Epidermal melanocyte (primary cell): ENCODE measurements around the gene KNTC1.
"Not testable (repeated sequence)": the region's sequence is repeated elsewhere in the genome, so short reads cannot be mapped to it uniquely, and the experiment has no call there.

Experiments used
- DNase-seq: peaks from one replicate; pipeline ENCODE4 v3.0.0; 2011; ENCODE audit warnings: low spot score; ENCODE audit not compliant: insufficient read length

The KNTC1 gene

GRCh38 chr12:122558745-122559641 lies 31.9 kb downstream of the KNTC1 start:
- DNase-seq: no peak

DNA sequence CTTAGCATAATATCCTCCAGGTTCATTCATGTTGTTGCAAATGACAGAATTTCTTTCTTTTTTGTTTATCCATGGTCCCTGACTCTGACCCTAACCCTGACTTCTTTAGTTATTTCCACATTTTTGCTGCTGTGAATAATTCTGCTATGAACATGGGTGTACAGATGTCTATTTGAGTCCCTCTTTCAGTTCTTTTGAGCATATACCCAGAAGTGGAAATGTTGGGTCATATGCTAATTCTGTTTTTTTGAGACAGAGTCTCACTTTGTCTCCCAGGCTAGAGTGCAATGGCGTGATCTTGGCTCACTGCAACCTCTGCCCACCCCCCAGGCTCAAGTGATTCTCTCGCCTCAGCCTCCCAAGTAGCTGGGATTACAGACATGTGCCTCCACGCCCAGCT lies 33.1 kb downstream of the KNTC1 start:
- no peak for DNase-seq

DNA sequence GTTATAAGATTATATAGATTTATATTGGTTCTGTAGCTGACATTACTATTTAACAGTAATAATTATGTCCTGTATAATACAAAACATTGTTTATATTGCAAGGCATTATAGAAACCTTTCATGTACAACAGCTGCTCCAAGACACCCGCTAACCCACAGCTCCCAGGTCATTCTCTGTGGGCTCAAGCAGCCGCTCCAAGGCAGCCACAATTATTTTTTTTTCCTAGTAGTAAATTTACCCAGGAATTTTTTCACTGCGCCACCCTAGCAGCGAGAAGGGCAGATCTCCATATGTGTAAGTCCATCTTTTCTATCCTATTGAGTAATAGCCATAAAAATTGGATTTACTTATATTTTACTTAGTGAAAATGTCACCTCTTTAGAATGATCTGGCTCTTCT lies 36.3 kb downstream of the KNTC1 start:
- DNase-seq: no peak

DNA sequence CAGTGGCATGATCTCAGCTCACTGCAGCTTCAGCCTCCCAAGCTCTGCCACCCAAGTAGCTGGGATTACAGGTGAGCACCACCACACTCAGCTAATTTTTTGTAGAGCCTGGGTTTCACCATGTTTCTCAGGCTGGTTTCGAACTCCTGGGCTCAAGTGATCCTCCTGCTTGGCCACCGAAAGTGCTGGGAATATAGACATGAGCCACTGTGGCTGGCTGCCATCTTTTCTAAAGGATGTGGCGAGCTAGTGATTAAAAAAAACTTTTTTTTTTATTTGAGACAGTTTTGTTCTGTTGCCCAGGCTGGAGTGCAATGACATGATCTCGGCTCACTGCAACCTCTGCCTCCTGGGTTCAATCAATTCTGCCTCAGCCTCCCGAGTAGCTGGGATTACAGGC lies 39.8 kb downstream of the KNTC1 start:
- not testable (repeated sequence) for DNase-seq

GRCh38 chr12:122569288-122569687 lies 42.2 kb downstream of the KNTC1 start:
- no peak for DNase-seq

- not testable (repeated sequence) for DNase-seq
These were observed 43.0 kb downstream of the KNTC1 start for GRCh38 chr12:122570006-122570405.

- no peak for DNase-seq
These were observed 44.8 kb downstream of the KNTC1 start for GRCh38 chr12:122571821-122572220.

DNA sequence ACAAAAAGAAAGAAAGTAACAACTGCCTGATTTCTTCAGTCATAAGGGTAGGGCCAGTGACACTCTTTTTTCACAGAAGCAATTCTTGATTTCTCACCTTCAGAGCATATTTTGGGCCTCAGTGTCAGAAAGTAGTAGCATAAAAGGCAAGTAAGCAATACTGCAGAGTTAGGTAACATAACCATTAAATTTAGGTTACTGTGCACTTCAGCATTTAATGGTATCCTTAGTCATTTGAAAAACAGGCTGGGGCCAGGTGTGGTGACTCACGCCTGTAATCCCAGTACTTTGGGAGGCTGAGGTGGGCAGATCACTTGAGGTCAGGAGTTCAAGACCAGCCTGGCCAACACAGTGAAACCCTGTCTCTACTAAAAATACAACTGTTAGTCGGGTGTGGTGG lies 56.2 kb downstream of the KNTC1 start:
- DNase-seq: not testable (repeated sequence)

- no peak for DNase-seq
These were observed 57.3 kb downstream of the KNTC1 start for GRCh38 chr12:122584177-122584863.

- no peak for DNase-seq
These were observed 63.9 kb downstream of the KNTC1 start for GRCh38 chr12:122590990-122591389.

DNA sequence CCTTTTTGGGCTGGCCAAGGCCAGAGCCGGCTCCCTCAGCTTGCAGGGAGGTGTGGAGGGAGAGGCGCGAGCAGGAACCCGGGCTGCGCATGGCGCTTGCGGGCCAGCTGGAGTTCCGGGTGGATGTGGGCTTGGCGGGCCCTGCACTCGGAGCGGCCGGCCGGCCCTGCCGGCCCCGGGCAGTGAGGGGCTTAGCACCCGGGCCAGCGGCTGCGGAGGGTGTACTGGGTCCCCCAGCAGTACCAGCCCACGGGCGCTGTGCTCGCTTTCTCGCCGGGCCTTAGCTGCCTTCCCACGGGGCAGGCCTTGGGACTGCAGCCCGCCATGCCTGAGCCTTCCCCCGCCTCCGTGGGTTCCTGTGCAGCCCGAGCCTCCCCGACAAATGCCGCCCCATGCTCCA lies 64.9 kb downstream of the KNTC1 start:
- DNase-seq: not testable (repeated sequence)

DNA sequence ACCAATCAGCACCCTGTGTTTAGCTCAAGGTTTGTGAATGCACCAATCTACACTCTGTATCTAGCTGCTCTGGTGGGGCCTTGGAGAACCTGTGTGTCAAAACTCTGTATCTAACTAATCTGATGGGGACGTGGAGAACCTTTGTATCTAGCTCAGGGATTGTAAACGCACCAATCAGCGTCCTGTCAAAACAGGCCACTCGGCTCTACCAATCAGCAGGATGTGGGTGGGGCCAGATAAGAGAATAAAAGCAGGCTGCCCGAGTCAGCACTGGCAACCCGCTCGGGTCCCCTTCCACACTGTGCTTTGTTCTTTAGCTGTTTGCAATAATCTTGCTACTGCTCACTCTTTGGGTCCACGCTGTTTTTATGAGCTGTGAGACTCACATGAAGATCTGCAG lies 65.5 kb downstream of the KNTC1 start:
- not testable (repeated sequence) for DNase-seq

GRCh38 chr12:122593910-122594309 lies 66.9 kb downstream of the KNTC1 start:
- DNase-seq: no peak

DNA sequence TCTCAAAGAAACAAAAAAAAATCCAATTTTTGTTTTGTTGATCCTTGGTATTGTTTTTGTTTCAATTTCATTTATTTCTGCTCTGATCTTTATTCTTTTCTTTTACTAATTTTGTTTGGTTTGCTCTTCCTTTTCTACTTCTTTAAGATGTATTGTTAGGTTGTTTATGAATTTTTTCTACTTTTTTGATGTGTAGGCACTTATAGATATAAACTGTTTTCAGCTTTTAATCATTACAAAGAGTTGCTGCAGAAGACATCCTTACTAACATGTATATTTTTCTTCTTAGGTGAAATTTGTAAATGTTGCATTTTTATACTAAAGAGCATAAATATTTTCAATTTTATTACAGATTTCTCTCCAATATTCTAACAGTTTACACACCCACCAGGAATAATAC lies 69.8 kb downstream of the KNTC1 start:
- DNase-seq: no peak

- DNase-seq: no peak
These were observed 75.4 kb downstream of the KNTC1 start for GRCh38 chr12:122602456-122602855.

- no peak for DNase-seq
These were observed 77.9 kb downstream of the KNTC1 start for GRCh38 chr12:122604993-122605392.

- no peak for DNase-seq
These were observed 82.7 kb downstream of the KNTC1 start for GRCh38 chr12:122609732-122610131.

DNA sequence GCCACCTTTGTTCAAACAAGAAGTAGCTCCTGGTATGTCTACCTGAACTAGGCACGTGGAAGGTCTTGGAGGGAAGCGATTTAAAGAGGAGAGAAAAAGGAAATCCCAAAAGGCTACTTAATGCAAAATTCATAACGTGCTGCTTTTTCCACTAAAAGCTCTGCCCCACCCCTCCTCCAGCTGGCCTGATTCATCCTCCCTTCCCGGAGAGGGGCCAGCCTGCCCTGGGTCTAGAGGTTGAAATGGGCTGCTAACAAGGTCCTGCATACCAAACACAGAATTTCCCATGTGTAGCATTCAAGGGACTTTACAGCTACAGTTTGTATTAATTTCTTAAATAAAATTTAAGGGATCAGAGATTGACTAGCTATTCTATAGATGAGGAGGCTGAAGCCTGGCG lies 83.2 kb downstream of the KNTC1 start:
- no peak for DNase-seq

DNA sequence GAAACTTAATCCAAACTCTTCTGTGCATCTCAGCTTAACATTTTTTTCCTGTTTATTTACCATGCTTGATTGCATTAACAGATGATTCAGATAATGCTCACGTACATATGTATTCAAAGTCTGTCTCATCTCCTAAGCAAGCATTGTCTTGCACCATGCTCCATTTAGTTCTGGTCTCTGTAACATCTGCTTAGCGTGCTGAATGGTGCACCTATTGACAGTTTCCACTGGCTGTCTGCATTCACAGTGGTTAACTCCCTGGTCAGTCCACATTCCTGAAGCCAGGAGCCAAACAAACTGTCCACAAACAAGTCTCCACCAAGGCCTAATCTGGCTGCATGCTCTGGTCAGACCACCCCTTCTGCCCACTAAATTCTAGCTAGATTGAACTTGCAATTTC lies 83.9 kb downstream of the KNTC1 start:
- DNase-seq: no peak

DNA sequence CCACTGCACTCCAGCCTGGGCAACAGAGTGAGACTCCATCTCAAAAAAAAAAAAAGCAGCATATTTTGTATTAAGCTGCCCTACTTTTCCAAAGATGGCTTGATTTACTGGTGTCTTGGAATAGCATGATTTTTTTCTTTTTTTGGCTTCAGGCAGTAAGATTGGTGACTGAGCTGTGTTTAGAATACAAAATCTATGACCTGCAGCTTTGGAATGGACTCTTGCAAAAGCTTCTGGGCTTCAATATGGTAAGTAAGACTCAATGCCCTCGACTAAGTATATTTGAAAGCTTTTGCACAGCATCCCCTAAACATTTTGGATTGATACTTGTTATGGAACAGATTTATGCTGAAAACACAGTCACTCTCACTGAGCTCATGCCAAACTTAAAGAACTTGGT lies 87.8 kb downstream of the KNTC1 start:
- no peak for DNase-seq

GRCh38 chr12:122615780-122616179 lies 88.7 kb downstream of the KNTC1 start:
- DNase-seq: no peak

GRCh38 chr12:122635471-122635870 lies 108.4 kb downstream of the KNTC1 start:
- no peak for DNase-seq
